ENCODE results near the gene CACNB4. TPM values are rescaled to one million over a fixed set of nuclear protein-coding genes. Genes with fewer than 3 reads are reported as not detected.
A peak's percentile ranks its signal among the peaks of the same experiment; 100 is the strongest.

The CACNB4 gene
- total and polyA plus RNA-seq, 4 donors = 13.8 to 62.9 (median 23.6) TPM

DNA sequence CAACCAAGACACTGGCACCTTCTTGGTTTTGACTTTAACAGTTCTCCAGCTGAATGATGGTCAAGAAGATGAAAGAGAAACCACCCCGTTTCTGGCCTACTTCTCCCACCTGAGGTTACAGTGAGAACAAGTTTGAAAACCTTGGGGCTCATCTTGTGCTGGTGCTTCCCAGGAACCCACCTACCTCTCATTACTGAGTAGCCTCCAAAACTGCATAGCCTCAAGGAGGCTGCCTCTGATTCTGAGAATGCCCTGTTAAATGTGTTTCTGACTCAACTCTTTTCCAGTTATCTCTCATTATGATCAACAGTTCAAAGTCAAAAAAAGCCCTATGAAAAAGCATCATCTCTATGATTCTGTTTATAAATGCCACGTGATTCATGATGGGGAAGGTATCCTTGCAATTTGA is 121.9 kb downstream of the CACNB4 start:
- Histone ChIP-seq H3K4me1 (ENCODE audit: control insufficient read depth, insufficient read depth, low read length) (peaks cover 1% of the 10 kb centered on the region), H3K27me3 (ENCODE audit: control insufficient read depth, insufficient read depth, low read length) (no peaks in the 10 kb centered on the region), H3K4me3 (ENCODE audit: low read depth, low read length) (no peak overlapping the region), H3K27ac (ENCODE audit: low read depth, low read length) (no peak overlapping the region), H3K9me3 (ENCODE audit: control insufficient read depth, insufficient read depth, low read length) (no peaks in the 10 kb centered on the region), H3K36me3 (ENCODE audit: control insufficient read depth, insufficient read depth, low read length) (no peaks in the 10 kb centered on the region)
- WGBS (ENCODE audit: insufficient coverage) = 100% methylated on average over 2 of the region's 2 CpGs
- DNase-seq (ENCODE audit: low read depth in 4 of 6, low spot score in 6 of 6) = no peak

DNA sequence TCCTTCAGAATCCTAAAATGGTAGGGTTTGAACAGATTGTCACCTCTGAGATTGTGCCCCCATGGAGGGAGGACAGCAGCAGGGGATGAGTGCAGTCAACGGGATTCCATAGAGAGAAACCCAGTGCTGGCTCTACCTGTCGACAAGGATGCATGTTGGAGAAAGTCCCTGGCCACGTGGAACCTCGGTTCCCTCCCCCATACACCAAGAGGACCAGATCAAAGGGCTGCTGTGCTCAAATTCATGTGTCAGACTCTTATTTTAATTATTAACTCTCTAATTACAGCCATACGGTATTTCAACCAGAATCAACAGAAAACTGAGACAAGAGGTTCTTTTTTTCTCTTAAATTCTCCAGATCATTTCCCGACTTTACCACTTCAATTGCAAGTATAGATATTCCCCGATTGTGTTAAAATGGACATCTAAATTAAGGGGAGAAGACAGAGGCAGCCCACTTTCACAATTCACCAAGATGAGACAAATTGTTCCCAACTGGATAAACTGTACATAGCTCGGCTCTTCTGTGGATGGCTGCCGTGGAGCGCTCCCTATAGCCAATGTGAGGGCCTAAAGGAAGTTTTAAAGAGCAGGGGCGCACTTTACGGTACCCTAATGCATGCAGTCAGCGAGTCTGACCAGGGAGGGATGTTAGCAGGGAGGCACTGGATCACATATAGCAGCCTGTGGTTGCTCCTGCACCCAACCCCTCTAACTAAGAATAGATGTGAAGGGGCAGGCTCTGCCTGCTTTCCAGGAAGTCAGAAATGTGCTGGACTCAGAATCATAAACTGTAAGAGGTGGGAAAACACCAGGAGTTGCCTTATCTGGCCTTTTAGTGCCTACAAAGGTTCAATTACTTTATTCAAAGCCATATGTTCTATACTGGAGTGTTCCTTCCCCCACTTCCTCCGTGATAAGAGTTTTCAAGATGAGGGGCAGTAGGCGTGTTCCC is 123.1 kb downstream of the CACNB4 start:
- H3K4me3 ChIP-seq (ENCODE audit: low read depth, low read length) = no peak overlapping the region
- no peak for DNase-seq (ENCODE audit: low read depth in 4 of 6, low spot score in 6 of 6)
- no peaks in the 10 kb centered on the region for H3K36me3 ChIP-seq (ENCODE audit: control insufficient read depth, insufficient read depth, low read length)
- no peaks in the 10 kb centered on the region for H3K27me3 ChIP-seq (ENCODE audit: control insufficient read depth, insufficient read depth, low read length)
- 93% methylated on average over 9 of the region's 15 CpGs for WGBS (ENCODE audit: insufficient coverage)
- no peaks in the 10 kb centered on the region for H3K9me3 ChIP-seq (ENCODE audit: control insufficient read depth, insufficient read depth, low read length)
- H3K27ac ChIP-seq (ENCODE audit: low read depth, low read length) = no peak overlapping the region
- peaks cover 6% of the 10 kb centered on the region for H3K4me1 ChIP-seq (ENCODE audit: control insufficient read depth, insufficient read depth, low read length)

DNA sequence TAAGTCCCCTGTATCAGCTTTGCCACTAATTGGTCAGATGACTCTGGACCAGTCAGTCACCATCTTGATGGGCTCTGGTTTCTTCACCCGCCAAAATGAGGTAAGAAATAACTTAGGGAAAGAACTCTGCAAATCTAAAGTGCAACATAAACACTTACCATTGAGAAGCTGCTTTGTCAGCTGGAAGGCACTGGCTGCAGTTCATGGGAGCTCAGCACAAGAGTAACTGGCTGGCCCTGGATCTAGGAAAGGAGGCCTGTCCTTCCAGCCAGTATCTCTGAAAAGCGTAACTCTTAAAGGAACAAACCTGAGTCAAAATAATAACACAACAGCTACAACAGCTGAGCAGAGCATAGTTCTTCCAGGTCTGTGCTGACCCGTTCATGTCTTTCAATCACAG is 123.9 kb downstream of the CACNB4 start:
- no peaks in the 10 kb centered on the region for H3K36me3 ChIP-seq (ENCODE audit: control insufficient read depth, insufficient read depth, low read length)
- peak in 1 of 6 donors; percentile 19 for DNase-seq (ENCODE audit: low read depth in 4 of 6, low spot score in 6 of 6)
- H3K9me3 ChIP-seq (ENCODE audit: control insufficient read depth, insufficient read depth, low read length) = no peaks in the 10 kb centered on the region
- no peak overlapping the region for H3K4me3 ChIP-seq (ENCODE audit: low read depth, low read length)
- no peak overlapping the region for H3K27ac ChIP-seq (ENCODE audit: low read depth, low read length)
- H3K27me3 ChIP-seq (ENCODE audit: control insufficient read depth, insufficient read depth, low read length) = no peaks in the 10 kb centered on the region
- H3K4me1 ChIP-seq (ENCODE audit: control insufficient read depth, insufficient read depth, low read length) = peaks cover 6% of the 10 kb centered on the region
- WGBS (ENCODE audit: insufficient coverage) = 84% methylated on average over 2 of the region's 3 CpGs

DNA sequence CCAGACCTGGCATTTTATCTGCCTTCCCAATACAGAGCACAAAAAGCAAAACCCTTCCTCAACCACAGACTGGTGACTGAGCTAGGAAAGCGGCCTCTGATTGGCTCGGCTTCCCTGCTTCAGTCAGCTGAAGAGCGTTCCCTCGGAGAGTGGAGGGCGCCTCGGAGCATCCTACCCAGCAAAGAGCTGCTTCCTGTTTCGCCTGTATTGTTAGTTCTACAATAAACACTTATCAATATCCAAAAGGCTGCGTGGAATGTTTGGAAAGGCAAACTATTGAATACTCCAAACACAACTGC is 125.0 kb downstream of the CACNB4 start:
- Histone ChIP-seq H3K27ac (ENCODE audit: low read depth, low read length) (peak overlapping the region; percentile 72), H3K9me3 (ENCODE audit: control insufficient read depth, insufficient read depth, low read length) (no peaks in the 10 kb centered on the region), H3K4me3 (ENCODE audit: low read depth, low read length) (peak overlapping the region; percentile 49), H3K27me3 (ENCODE audit: control insufficient read depth, insufficient read depth, low read length) (no peaks in the 10 kb centered on the region), H3K4me1 (ENCODE audit: control insufficient read depth, insufficient read depth, low read length) (peaks cover 6% of the 10 kb centered on the region), H3K36me3 (ENCODE audit: control insufficient read depth, insufficient read depth, low read length) (no peaks in the 10 kb centered on the region)
- peak; percentile 70 to 96 (median 78) for DNase-seq (ENCODE audit: low read depth in 4 of 6, low spot score in 6 of 6)
- no CpG with 5 or more reads among the region's 8 CpGs for WGBS (ENCODE audit: insufficient coverage)

DNA sequence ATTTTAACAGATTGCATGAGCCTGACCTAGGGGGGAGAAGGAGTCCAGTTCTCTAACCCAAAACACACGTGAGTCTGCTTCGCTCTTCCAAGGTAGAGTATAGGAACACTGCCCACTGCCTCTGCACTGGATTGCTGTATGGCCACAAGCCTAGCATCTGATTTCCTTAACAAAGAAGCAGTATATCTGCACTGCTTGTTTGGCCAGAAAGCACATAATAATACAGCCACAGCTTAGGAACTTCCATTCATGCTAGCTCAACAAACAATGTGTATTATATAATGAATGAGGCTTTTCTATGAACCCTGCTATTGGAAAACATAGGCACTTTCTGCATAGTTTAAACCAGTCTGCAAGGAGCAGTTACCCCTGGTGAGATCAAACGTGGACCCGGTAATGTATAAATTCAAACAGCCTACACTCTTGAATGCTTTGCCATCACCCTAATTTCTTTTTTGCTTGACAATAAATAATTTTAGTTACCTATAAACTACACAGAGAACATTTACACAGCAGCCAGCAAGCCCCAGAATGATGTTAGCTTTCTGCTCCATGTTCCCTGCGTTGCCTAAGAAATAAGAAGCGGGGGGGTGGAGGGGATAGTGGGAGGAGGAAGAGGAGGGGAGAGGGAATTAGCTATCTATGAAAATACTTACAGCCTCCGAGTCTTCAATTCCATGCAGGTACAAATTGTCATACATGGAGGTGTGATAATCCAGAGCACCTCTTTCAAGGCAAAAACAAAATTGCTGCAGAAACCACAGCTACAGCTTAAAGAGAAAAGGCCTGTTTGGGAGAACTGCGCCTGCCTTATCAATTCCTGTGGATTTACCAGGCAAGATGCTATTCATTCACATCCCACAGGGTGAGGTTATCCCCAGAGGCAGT is 125.6 kb downstream of the CACNB4 start:
- Histone ChIP-seq H3K4me1 (ENCODE audit: control insufficient read depth, insufficient read depth, low read length) (peaks cover 6% of the 10 kb centered on the region), H3K36me3 (ENCODE audit: control insufficient read depth, insufficient read depth, low read length) (no peaks in the 10 kb centered on the region), H3K27me3 (ENCODE audit: control insufficient read depth, insufficient read depth, low read length) (no peaks in the 10 kb centered on the region), H3K4me3 (ENCODE audit: low read depth, low read length) (peak overlapping the region; percentile 49), H3K9me3 (ENCODE audit: control insufficient read depth, insufficient read depth, low read length) (no peaks in the 10 kb centered on the region), H3K27ac (ENCODE audit: low read depth, low read length) (peak overlapping the region; percentile 72)
- 0% methylated on average over 2 of the region's 8 CpGs for WGBS (ENCODE audit: insufficient coverage)
- DNase-seq (ENCODE audit: low read depth in 4 of 6, low spot score in 6 of 6) = peak in 3 of 6 donors; percentile 40 to 89 (median 66)

DNA sequence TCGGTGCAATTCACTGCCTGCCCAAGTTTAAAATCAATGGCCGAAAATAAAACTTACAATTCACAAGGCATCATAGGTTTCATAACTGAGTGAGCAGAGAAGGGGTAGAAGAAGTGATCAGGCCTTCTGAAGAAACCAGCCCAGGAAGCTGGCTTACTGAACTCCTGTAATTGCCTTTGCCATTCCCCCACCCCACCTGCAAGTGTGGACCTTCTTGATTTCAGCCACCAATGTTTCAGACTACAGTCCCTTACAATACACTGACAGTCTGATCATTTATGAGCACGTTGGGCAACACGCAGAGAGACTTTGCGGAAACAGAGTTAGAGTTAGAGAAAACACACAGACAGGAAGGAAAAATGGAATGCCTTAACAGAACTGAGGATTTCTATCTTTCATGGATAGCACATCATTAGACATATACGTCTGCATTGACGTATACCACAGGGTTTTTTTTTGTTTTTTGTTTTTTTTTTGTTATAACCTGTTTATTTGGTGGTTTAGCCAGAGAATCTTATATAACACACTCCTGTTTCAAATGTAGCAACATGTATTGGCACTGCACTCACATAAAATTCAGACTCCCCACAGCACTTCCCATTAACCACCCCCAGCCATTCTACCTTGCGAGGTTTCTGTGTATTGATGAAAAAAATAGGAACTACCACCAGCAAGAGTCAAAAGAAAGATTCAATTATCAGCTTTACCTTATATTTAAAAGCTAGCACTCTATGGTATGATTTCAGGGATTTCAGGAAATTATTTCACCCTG is 126.4 kb downstream of the CACNB4 start:
- H3K9me3 ChIP-seq (ENCODE audit: control insufficient read depth, insufficient read depth, low read length) = no peaks in the 10 kb centered on the region
- peaks cover 6% of the 10 kb centered on the region for H3K4me1 ChIP-seq (ENCODE audit: control insufficient read depth, insufficient read depth, low read length)
- H3K27me3 ChIP-seq (ENCODE audit: control insufficient read depth, insufficient read depth, low read length) = no peaks in the 10 kb centered on the region
- peak overlapping the region; percentile 72 for H3K27ac ChIP-seq (ENCODE audit: low read depth, low read length)
- H3K36me3 ChIP-seq (ENCODE audit: control insufficient read depth, insufficient read depth, low read length) = no peaks in the 10 kb centered on the region
- WGBS (ENCODE audit: insufficient coverage) = no CpG with 5 or more reads among the region's 8 CpGs
- peak in 3 of 6 donors; percentile 30 to 59 (median 33) for DNase-seq (ENCODE audit: low read depth in 4 of 6, low spot score in 6 of 6)
- H3K4me3 ChIP-seq (ENCODE audit: low read depth, low read length) = peak overlapping the region; percentile 49

DNA sequence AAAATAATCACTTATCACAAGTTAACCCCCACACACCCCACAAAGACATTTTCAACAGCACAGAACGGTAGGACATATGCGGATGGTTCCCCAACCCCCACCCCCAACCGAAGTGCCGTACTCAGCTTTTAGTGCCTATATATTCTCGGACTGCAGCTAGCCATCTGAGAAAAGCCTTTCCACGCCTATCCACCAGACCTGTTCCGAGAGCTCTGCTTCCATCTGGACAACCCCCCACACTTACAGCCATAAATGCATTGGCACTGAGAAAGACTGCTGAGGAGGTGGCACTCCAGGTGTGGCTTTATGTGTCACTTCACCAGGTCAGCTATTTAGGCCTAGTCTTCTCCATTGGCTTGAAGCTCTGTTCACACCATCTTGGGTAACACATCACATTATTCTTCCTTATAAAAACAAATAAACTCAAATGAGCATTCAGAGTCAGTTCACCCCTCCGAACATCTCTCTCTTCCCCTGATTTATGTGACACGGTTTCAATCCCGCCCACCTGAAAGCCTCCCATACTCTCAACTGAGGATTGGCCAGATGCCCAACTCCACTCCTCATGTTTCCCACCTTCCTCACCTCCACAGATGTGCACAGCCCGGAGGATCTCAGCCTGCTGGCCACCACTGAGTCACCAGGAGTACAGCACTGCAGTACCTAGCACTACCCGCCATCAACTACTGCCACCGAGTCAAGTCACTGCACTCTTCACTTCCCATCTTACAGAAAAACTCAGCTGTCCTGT is 127.4 kb downstream of the CACNB4 start:
- Histone ChIP-seq H3K27me3 (ENCODE audit: control insufficient read depth, insufficient read depth, low read length) (no peaks in the 10 kb centered on the region), H3K27ac (ENCODE audit: low read depth, low read length) (no peak overlapping the region), H3K9me3 (ENCODE audit: control insufficient read depth, insufficient read depth, low read length) (no peaks in the 10 kb centered on the region), H3K4me1 (ENCODE audit: control insufficient read depth, insufficient read depth, low read length) (peaks cover 6% of the 10 kb centered on the region), H3K4me3 (ENCODE audit: low read depth, low read length) (no peak overlapping the region), H3K36me3 (ENCODE audit: control insufficient read depth, insufficient read depth, low read length) (no peaks in the 10 kb centered on the region)
- DNase-seq (ENCODE audit: low read depth in 4 of 6, low spot score in 6 of 6) = no peak
- 88% methylated on average over 8 of the region's 13 CpGs for WGBS (ENCODE audit: insufficient coverage)

DNA sequence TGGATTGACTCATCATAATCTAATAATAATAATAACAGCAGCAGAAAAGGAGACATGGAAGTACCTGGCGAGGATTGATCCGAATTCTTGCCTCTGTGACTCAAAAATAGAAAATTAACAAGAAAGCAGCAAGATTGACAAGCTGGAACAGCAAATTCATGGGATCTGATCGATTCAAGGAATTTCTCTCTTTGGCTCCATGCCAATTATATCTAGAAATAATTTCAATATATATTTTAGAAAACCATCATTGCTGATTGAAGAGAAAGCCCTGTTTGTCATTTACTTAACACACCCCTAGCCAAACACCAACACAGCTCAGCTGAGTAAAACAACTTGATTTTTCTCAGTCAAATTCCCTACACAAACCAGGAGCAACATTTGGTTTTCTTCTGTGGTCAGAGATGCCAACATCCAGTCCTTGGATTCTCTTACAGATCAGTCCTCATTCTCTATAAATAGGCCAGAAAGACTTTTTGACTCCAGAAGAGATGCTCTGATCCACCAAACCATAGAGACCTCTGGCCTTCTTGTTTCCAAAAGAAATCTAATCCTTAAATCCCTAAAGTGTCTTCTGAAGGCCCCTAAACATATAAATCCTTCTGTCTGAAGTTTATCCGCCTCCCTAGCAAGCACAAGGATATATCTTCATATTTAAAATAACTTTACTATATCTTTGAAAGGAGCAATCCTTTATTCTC is 129.9 kb downstream of the CACNB4 start:
- H3K27ac ChIP-seq (ENCODE audit: low read depth, low read length) = no peak overlapping the region
- no peaks in the 10 kb centered on the region for H3K36me3 ChIP-seq (ENCODE audit: control insufficient read depth, insufficient read depth, low read length)
- no peak overlapping the region for H3K4me3 ChIP-seq (ENCODE audit: low read depth, low read length)
- no peaks in the 10 kb centered on the region for H3K9me3 ChIP-seq (ENCODE audit: control insufficient read depth, insufficient read depth, low read length)
- DNase-seq (ENCODE audit: low read depth in 4 of 6, low spot score in 6 of 6) = no peak
- WGBS (ENCODE audit: insufficient coverage) = 100% methylated on average over 2 of the region's 4 CpGs
- no peaks in the 10 kb centered on the region for H3K27me3 ChIP-seq (ENCODE audit: control insufficient read depth, insufficient read depth, low read length)
- peaks cover 6% of the 10 kb centered on the region for H3K4me1 ChIP-seq (ENCODE audit: control insufficient read depth, insufficient read depth, low read length)
